Astrocyte (in vitro differentiated cells and primary cell): Measurements from ENCODE around the gene DIDO1.

ENCODE experiments used
- CTCF ChIP-seq: IDR thresholded peaks from 2 replicates; pipeline ENCODE4 v1.5.1; 2011; ENCODE audit warnings: low read depth, mild to moderate bottlenecking, inconsistent platforms, low read length, moderate library complexity; ENCODE audit not compliant: insufficient read depth
- EZH2 ChIP-seq: IDR thresholded peaks from 2 replicates; pipeline ENCODE4 v1.6.1; 2012; ENCODE audit warnings: mild to moderate bottlenecking, low read length, inconsistent platforms; ENCODE audit not compliant: insufficient read depth

DNA sequence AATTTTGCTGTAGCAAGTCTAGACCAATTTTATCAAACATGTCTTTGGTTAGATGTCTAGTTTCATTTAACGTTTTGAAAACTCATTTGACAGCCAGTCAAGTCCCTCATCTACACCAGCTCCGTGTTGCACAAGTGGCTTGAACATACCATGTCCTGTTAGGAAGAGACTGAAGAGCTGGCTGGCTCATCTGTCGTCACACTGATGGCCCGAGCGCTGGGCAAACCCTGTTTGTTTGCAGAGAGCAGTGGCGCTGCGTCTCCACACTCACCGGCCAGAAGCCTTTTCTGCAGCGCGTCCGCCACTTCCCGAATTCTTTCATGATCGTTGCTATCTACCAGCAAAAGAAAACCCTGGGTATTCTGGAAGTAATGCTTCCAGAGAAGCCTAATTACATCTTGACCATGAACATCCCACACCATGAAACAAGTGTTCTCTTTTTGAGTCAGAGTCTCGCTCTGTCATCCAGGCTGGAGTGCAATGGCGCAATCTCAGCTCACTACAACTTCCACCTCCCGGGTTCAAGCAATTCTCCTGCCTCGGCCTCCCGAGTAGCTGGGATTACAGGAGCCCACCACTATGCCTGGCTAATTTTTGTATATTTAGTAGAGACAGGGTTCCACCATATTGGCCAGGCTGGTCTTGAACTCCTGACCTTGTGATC is 54.0 kb downstream of the DIDO1 start:
- no peak for TF ChIP-seq CTCF
- no peak for TF ChIP-seq EZH2
